ENCODE results near the gene IL10RB. TPM values are rescaled to one million over a fixed set of nuclear protein-coding genes. Genes with fewer than 3 reads are reported as not detected.

Gene IL10RB
- total RNA-seq, 4 donors from 2014 or later: 33.5 to 58.3 (median 39.1) TPM

- TF ChIP-seq, protein P1, sequence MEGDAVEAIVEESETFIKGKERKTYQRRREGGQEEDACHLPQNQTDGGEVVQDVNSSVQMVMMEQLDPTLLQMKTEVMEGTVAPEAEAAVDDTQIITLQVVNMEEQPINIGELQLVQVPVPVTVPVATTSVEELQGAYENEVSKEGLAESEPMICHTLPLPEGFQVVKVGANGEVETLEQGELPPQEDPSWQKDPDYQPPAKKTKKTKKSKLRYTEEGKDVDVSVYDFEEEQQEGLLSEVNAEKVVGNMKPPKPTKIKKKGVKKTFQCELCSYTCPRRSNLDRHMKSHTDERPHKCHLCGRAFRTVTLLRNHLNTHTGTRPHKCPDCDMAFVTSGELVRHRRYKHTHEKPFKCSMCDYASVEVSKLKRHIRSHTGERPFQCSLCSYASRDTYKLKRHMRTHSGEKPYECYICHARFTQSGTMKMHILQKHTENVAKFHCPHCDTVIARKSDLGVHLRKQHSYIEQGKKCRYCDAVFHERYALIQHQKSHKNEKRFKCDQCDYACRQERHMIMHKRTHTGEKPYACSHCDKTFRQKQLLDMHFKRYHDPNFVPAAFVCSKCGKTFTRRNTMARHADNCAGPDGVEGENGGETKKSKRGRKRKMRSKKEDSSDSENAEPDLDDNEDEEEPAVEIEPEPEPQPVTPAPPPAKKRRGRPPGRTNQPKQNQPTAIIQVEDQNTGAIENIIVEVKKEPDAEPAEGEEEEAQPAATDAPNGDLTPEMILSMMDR (IDR thresholded peaks at IDR 0.05): no peak
- DNase-seq (ENCODE audit: low spot score): no peak
- ATAC-seq (ENCODE audit: low FRiP score): no peak
Measured at GRCh38 chr21:33278721-33279120, 12.6 kb downstream of the IL10RB start.

DNA sequence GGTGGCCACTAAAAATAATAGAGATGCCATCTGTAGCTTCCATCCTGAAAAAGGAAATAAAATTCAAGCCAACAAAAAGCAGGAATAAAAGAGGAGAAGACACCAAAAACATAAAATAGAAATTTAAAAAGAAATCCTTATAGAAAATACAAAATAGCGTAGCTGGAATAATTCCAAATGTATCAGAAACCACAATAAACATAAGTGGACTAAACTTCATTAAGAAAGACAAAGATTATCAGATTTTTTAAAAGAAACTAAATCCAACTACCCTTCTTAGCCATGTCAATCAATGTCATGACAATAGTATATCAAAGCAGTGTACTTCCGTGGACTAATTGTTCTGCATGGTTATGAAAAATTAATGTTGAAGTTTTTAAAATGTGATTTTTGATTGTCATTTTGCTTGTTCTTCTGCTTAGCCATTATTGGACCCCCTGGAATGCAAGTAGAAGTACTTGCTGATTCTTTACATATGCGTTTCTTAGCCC lies 13.2 kb downstream of the IL10RB start:
- ATAC-seq (ENCODE audit: low FRiP score) (no peak), DNase-seq (ENCODE audit: low spot score) (no peak)
- TF ChIP-seq, protein P1 (IDR thresholded peaks at IDR 0.05): no peak

DNA sequence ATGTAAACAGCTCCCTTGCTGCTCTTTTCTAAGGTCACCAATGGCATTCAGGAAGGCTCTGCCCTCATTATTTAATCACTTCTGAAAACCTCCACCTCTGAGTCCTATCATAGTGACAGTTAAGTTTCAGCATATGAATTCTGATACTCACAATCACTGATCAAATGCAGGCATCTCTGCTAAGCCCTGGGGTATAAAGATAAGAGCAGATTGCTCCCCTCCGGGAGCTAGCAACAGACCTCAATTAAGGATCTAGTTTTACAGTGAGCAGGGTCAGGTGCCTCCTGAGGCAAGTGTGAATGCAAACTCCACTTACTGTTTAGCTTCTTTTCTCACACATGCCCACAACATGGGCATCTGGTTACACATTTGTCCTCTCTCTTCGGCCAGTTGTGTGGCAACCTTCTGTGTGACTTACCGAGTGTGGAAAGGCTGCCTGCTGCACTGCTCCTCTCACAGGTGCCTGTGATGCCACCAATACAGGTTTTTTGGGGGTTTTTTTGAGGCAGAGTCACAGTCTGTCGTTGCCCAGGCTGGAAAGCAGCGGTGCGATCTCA lies 15.0 kb downstream of the IL10RB start:
- ATAC-seq (ENCODE audit: low FRiP score): no peak
- DNase-seq (ENCODE audit: low spot score): no peak
- TF ChIP-seq, protein P1 (IDR thresholded peaks at IDR 0.05): no peak

DNA sequence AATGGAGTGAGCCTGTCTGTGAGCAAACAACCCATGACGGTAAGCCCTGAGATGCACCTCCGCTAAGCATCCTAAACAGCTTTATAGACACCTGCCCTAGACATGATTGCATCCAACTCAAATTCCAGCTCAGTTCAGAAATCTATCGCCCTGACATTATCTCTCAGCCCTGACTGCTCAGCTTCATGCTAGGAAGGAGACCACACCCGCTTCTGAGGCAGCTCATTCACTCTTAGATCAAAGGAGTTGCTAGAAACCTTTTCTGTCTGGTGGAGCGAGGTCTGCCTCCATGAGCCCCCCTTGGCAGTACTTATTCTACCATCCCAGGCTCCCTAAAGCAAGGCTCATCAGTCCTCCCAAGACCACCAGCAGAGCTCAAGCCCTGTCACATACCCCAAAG lies 17.0 kb downstream of the IL10RB start:
- TF ChIP-seq, protein P1 (IDR thresholded peaks at IDR 0.05): no peak
- DNase-seq (ENCODE audit: low spot score) (no peak), ATAC-seq (ENCODE audit: low FRiP score) (no peak)

- no peak for DNase-seq (ENCODE audit: low spot score)
- TF ChIP-seq, protein P1 (IDR thresholded peaks at IDR 0.05): no peak
- no peak for ATAC-seq (ENCODE audit: low FRiP score)
Measured at GRCh38 chr21:33286076-33286475, 19.9 kb downstream of the IL10RB start.

DNA sequence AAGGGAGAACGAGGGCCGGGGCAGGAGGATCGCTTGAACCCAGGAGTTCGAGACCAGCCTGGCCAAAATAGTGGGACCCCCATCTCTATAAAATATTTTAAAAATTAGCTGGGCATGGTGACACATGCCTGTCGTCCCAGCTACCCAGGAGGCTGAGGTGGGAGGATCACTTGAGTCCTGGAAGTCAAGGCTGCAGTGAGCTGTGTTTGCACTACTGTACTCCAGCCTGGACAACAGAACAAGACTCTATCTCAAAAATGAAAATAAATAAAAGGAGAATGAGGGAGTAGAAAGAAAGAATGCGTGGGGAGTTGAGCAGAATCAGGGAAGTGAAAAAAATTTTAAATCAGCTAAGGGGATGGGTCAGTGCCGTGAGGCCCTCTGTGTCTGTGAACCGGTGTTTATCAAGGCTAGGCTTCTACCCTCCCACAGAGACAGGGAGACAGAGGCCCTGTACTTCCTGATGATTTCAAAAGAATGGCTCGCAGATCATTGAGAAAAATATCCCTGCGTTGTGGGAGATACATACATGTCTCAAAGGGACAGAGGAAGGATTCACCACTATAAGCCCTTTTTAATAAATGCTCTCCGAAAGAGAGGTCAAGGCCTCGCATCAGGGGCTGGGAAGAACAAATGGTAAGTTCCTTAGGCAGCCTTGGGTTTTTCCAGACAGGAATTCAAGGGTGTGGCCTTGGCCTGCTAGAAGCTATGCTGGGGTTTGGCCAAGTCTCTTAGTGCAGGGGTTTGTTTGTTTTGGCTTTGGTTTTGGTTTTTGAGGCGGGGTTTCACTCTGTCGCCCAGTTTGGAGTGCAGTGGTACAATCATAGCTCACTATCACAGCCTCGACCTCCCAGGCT lies 20.7 kb downstream of the IL10RB start:
- TF ChIP-seq, protein P1 (IDR thresholded peaks at IDR 0.05): no peak
- ATAC-seq (ENCODE audit: low FRiP score) (peak; percentile 60), DNase-seq (ENCODE audit: low spot score) (no peak)

Measured in omental fat pad (tissue), 4 donors.